HG02610 (cell line): ENCODE data around the gene IDH2.
"Not testable (repeated sequence)": the region's sequence is repeated elsewhere in the genome, so short reads cannot be mapped to it uniquely, and the experiment has no call there.

Experiments used
- ATAC-seq: cut with Tn5 transposase; IDR thresholded peaks from one replicate; pipeline ENCODE4 v1.9.1; 2021; ENCODE audit warnings: mild to moderate bottlenecking, moderate library complexity; ENCODE audit not compliant: unreplicated experiment

Gene IDH2

DNA sequence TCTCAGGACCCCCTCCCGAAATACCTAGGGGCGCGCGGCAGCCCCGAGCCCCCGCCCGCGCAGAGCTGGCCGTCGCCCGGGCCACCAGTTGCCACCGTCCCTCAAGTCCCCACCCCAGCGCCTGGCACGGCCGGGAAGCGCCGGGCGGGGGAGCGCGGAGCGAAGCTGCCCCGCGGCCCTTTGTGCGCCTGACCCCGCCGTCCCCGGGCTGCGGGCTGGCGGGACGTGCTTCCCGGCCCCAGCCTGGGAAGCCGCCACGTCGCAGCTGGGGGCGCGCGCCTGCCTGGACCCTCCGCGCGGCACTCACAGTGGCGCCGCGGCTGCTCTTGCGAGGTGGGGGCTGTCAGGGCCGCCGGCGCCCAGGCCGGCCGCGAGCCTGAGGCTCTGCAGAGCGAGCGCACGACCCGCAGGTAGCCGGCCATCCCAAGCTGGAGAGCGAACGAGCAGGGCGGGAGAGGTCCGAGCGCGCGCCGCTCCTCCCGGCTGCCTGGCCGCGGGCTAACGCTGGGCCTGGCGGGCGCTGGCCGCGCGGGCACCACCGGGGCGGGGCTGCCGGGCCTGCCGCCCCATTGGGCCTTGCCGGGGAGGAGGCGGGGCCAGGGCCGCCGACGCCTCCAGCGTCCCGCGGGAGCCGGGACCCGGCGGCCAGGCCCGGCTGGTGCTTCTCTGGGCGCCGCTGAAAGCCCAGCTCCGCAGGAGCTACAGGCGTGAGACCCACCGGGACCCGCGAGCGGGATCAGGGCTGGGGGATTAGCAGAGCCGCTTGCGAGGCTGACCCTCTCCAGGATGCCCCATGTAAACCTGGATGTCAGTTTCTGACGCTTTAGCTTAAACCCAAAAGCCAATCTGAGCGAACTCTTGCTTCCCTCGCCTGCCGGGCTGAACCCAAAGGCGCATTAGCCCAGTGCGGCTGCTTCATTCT lies at the start of gene IDH2:
TSS of gene IDH2 (minus strand) at position 500 of the 922 bp plus-strand sequence. CDS start at position 422, 78 bp downstream.
- peak; percentile 72 for ATAC-seq

DNA sequence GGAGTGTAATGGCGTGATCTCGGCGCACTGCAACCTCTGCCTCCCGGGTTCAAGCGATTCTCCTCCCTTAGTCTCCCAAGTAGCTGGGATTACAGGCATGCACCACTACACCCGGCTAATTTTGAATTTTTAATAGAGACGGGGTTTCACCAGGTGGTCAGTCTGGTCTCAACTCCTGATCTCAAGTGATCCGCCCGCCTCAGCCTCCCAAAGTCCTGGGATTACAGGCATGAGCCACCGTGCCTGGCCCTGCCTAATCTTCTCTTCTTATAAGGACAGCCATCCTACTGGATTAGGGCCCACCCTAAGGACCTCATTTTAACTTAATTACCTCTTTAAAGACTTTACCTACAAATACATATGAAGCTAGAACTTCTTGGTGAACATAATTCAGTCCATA lies 48.3 kb upstream of the IDH2 start:
- not testable (repeated sequence) for ATAC-seq

DNA sequence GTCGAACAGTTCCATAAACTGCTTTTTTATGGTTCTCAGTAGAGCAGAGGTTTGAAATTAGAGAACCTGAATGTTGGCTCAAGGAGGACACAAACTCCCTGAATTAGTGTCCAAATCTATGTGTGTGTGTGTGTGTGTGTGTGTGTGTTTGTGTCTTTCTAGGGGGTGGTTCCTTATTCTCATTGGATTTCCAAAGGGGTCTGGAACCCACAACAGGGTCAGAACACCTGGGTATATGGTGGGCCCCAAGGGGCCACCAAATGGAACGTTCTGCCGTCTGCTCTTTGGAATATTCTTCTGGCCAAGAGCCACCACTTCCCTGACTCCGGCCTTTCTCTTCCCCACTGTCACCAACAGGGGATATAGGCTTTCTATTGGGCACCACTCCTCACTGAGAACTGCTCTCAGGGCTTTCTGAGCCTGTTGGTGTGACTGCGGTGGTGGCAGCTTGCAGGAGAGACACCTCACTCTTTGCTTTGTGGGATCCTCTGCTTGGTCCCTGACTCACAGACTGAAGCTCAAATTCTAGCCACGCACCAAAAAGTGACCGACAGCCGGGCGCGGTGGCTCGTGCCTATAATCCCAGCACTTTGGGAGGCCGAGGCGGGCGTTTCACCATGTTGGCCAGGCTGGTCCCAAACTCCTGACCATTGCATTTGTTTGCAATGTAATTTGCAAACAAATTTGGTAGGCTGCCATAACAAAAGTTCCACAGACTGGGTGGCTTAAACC lies 47.5 kb upstream of the IDH2 start:
- ATAC-seq = no peak

DNA sequence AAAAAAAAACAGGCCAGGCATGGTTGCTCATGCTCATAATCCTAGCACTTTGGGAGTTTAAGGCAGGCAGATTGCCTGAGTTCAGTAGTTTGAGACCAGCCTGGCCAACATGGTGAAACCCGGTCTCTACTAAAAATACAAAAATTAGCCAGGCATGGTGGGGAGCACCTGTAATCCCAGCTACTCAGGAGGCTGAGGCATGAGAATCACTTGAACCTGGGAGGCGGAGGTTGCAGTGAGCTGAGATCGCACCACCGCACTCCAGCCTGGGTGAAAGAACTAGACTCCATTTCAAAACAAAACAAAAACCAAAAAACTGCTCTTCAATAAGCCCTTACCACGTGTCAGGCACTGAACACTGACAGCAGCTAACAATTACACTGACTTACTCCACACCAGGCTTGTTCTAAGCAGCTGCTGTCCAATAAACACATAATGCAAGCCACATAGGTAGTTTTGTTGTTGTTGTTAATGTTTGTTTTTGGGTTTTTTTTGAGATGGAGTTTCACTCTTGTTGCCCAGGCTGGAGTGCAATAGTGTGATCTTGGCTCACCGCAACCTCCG lies 44.0 kb upstream of the IDH2 start:
- ATAC-seq = not testable (repeated sequence)

DNA sequence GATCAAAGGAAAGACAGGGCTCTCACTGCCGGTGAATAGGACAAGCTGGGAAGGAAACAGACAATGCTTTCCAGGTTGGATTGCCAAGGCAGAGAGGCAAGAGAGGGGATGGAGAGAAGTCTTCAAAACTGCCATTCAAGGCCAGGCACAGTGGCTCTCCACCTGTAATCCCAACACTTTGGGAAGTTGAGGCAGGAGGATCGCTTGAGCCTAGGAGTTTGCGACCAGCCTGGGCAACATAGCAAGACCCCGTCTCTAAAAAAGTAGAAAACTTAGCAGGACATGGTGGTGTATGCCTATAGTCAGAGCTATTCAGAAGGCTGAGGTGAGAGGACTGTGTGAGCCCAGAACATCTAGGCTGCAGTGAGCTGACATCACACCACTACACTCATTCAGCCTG lies 43.5 kb upstream of the IDH2 start:
- no peak for ATAC-seq

DNA sequence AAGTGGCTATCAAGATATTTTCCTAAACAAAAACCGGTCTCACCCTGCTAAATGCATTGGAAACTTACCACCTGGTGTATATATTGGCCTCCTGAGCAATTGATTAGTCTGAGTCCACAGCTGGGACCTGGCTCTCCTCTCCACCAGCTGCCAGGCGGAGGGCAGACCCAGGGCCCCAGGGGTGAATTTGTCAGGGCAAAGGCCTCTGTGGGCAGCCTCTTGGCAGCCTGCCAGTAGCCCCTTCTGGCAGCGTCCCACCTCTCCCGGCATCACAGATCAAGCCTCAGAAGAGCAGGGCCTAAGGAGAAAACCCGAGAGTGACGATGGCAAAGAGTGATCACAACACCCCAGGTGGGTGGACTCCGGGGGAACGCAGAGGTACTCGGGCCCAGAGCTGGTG lies 43.0 kb upstream of the IDH2 start:
- ATAC-seq = no peak

DNA sequence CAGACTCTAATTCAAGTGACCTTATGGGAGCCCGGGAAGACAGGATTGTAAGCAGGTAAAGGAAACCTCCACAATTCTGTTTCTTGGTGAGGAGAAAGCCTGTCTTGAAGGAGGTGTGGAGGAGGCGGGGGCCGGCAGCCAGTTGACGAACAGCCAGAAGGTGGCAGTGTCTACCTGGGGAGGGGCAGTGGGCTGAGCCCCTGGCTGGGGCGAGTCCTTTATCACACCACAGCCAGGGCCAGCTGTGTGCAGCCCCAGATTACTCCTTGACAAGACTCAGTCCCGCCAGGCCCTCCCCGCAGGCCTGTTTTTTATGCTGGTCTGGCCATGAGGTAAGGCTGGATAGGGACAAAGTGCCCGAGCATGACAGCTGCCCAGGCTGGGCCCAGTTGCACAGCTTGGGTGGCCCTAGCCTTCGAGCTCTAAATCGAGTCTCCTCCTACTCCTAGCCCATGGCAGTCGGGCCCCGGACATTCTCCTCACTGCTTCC lies 40.9 kb upstream of the IDH2 start:
- no peak for ATAC-seq

DNA sequence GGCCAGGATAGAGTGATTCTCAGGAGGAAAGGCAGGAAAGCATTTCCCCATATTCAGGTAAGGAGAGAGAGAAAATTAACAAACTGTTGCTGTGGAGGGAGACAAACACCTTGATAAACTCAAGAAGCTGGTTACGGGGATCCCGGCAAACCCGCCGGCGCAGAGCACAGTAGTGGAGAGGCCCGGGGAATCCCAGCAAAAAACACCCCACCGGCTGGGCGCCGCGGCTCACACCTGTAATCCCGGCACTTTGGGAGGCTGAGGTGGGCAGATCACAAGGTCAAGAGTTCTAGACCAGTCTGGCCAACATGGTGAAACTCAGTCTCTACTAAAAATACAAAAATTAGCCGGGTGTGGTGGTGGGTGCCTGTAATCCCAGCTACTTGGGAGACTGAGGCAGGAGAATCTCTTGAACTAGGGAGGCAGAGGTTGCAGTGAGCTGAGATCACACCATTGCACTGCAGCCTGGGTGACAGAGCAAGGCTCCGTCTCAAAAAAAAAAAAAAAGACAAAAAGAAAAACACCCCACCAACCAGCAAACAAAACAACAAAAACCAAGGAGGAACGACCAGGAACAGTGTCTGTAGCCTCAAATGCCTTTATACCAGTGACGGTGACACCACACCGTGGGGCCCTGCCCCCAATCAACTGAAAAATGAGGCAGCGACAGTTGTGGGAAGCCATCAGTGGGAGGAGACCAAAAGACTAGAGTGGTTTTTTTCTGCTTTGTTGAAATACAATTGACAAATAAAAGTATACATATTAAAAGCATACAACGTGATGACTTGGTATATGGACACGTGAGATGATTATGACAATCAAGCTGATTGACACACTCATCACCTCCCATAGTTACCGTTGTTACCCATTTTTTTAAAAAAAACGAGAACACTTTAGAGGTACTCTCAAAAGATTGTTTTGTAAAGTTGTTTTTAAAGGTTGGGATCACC lies 40.2 kb upstream of the IDH2 start:
- ATAC-seq = no peak

DNA sequence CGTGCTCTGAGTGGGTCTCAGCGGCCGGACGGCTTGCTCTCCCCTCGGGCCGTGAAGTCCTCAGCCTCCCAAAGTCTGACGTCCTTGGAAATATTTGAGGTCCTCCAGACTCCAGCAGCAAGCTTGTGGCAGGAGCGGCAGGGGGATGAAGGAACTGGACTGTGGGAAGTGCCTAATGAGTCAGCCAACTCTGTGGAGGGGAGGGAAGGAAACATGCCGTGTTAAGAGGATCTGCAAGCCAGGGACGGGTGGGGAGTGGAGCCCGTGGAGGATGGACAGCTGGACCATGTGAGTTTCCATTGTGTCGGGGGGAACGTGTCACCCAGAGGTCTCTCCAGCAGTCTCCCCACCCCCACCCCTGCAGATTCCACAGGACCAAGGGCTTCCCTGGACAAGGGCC lies 39.4 kb upstream of the IDH2 start:
- ATAC-seq = no peak

DNA sequence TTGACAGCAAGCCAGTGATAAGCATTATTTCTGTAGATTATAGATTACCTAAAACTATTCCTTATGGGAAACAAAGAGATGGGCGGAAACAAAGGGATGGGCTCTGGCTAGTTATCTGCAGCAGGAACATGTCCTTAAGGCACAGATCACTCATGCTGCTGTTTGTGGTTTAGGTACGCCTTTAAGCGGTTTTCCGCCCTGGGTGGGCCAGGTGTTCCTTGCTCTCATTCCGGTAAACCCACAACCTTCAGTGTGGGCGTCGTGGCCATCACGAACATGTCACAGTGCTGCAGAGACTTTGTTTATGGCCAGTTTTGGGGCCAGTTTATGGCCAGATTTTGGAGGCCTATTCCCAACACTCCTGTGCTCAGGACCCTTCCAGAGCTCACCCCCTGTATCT lies 37.3 kb upstream of the IDH2 start:
- ATAC-seq = not testable (repeated sequence)

DNA sequence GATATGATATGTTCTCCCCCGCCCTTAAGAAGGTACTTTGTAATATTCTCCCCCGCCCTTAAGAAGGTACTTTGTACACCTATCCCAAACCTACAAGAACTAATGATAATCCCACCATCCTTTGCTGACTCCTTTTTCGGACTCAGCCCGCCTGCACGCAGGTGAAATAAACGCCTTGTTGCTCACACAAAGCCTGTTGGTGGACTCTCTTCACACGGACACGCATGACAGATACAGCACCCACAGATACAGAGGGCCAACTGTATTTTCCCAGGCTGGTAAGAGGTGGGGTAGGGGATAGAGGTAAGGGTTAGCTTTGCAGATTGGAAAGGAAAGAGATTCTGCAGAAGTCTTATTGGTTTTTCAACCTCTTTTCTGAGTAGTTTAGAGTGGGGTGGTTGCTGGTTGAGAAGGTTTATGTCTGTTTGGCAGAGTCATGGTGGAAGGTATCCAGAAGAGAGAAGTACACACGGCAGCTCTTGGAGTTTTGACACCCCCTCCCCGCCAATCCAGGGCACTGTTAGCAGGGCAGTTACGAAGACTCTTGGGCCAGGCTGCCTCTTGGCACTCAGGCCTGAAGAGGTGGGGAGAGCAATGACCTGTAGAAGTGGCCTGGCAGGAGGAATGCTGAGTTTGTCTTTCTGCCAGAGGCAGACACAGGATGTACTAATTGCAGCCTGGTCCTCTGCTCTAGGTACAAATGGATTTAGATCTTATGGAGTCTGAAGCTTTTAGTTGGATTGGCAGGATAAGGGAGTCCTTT lies 36.0 kb upstream of the IDH2 start:
- no peak for ATAC-seq

DNA sequence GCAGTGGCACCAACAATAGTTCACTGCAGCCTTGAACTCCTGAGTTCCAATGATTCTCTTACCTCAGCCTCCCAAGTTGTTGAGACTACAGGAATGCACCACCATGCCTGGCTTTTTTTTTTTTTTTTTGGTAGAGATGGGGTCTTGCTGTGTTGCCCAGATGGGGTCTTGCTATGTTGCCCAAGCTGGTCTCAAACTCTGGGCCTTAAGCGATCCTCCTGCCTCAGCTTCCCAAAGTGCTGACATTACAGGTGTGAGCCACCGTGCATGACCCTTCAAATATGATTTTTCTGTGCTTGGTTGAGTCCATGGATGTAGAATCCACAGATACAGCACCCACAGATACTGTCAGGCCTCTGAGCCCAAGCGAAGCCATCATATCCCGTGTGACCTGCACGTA lies 30.2 kb upstream of the IDH2 start:
- ATAC-seq = no peak

DNA sequence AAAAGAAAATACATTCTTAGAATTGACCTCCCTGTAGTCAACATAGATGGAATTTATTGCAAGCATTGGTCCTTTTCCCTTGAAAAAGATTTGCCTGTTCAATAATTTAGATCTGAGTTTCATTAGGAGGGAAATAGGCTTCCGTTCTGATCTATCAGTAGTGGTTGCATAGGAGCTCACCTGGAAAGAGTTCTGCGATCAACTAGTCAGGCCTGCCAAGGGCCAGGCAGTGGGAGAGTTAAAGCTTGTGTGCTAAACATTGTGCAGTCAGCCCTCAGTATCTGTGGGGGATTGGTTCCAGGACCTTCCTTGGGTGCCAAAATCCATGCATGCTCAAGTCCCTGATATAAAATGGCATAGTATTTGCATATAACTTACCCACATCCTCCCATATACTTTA lies 29.6 kb upstream of the IDH2 start:
- ATAC-seq = no peak

DNA sequence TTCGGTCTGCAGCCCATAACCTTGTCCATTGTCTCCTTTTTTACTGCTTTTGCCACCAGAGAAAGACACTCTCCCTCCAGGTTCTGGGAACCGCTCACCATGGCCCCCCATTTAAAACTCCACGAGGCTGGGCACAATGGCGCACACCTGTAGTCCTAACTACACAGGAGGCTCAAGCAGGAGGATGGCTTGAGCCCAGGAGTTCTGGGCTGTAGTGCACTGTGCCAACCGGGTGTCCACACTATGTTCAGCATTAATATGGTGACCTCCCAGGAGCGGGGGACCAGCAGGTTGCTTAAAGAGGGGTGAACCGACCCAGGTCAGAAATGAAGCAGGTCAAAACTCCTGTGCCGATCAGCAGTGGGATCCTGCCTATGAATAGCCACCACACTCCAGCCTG lies 28.0 kb upstream of the IDH2 start:
- no peak for ATAC-seq

DNA sequence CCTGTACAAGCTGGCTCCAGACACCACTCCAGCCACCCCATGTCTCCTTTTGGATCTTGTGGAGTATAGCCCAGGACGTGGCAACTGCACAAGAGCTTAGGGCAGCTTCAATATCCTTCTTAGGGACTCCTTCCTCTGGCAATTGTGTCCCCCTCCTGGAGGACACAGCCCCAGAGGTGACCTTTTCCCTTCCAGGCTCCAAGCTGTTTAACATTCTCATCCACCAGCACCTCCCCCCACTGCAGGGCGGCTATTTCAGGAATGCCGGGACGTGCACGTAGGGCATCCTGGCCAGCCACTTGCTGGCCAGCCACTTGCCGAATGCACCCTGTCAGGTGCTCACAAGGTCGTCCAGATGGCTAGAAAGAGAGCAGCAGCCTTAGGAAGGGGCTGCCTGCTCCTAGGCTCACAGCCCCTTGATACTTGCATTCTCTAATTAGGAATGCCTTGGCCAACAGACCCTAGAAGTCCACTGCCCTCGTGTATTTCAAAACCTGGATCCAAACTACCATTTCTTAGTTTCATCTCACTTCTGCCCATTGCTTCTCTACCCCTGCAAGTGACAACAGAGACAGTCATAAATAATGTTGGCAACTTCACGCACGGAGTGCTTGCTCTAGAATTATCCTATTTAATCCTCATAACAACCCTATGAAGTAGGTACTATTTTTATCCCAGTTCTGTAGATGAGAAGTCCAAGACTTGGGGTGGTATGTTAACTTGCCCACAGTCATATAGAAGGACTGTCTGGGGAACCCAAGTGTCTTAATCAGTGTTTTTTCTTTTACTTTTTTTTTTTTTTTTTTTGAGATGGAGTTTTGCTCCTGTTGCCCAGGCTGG lies 24.5 kb upstream of the IDH2 start:
- no peak for ATAC-seq

DNA sequence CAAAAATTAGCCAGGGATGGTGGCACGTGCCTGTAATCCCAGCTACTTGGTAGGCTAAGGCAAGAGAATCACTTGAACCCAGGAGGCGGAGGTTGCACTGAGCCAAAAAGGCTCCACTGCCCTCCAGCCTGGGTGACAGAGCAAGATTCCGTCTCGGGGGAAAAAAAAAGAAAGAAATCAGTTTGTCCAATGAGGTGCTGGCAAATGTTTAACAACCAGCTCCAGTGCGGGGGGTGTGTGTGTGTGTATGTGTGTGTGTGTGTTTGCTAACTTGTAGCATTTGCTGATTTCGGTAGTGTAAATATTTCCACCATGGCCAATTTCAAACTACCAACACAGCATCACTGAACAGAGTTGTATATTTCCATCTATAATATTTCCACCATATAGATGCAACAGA lies 23.8 kb upstream of the IDH2 start:
- no peak for ATAC-seq

DNA sequence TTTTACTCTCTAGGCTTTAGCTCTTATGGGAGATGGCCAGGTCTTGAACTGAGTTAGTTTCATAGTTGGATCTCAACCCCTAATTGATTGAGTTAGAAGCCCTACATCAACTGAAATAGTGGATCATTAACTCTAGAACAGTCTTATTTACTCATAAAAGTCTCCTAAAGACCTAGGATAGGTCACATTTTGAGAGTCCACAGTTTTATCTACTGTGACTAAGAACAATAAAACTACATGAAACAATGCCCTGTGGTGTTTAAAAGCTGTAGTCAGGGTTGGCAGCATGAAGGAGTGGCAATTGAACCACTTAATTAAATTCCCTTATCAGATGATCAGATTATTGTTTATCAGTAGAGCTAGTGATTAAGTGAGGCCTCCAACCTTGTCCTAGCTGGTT lies 22.2 kb upstream of the IDH2 start:
- ATAC-seq = no peak

DNA sequence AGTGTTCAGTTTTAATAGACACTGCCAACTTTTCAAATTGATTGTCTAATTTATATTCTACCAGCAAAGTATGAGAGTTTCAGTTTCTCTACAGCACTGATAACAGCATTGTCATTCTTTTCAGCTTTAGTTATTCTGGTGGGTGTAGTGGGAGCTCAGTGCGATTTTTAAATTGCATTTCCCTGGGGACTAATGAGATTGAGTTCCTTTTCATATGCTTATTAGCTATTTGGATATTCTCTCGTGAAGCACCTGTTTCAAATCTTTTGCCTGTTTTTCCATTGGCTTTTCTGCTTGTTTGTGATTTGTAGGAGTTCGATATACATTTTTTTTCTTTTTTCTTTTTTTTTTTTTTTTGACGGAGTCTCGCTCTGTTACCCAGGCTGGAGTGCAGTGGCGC lies 18.8 kb upstream of the IDH2 start:
- ATAC-seq = no peak

DNA sequence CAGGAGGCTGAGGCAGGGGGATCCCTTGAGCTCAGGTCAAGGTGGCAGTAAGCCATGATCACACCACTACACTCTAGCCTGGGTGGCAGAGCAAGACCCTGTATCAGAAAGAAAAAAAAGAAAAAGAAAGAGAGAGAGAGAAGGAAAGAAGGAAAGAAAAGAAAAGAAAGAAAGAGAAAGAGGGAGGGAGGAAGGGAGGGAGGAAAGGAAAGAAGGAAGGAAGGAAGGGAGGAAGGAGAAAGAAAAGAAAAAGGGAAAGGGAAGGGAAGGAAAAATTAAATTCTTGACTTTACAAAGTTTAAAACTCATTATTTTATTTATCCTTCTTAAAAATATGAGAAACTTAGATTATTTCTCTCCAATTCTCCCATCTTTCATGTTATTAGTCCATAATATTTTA lies 17.1 kb upstream of the IDH2 start:
- ATAC-seq = no peak
